HCT116 (cell line): ENCODE measurements around the gene CBX3. TPM values are rescaled to one million over a fixed set of nuclear protein-coding genes. Genes with fewer than 3 reads are reported as not detected.

Source experiments
- ATAC-seq: fragments of 200-7000 bp; cut with Tn5 transposase; 2 replicates; pipeline ENCODE4 v1.9.1; 2020; ENCODE audit warnings: mild to moderate bottlenecking, moderate library complexity
- BruUV-seq: library from RNA; stranded (reverse); fragments of 400-500 nt; replicated peaks from 2 replicates; lab custom pipeline; 2021; lab: Mats Ljungman, UMichigan
- CTCF ChIA-PET: fragments of 300-600 bp; sonication (Branson Sonifier 250); formaldehyde crosslinking; loops from one replicate; lab custom pipeline; 2021; ENCODE audit warnings: antibody characterized with exemption; lab: Charles Lee
- POLR2A ChIA-PET: fragments of 300-600, 350-600 bp; sonication (Branson Sonifier 250); formaldehyde crosslinking; loops from one replicate; lab custom pipeline; 2021; ENCODE audit warnings: antibody characterized with exemption; lab: Charles Lee
- RAD21 ChIA-PET, 2 experiments: fragments of 300-600 bp; sonication (Branson Sonifier 250); formaldehyde crosslinking; loops; one replicate each; lab custom pipeline; 2023; ENCODE audit warnings: low total read pairs in 2 of 2; ENCODE audit not compliant: uncharacterized antibody in 2 of 2, unreplicated experiment in 2 of 2, low non-redundant PET in 1 of 2; lab: Charles Lee
- DNase-seq: peaks from one replicate; pipeline ENCODE4 v3.0.0-alpha.2; 2010; ENCODE audit warnings: low read depth, low spot score
- H2AFZ ChIP-seq: fragments of 200-600 bp; shearing (Covaris generic), sonication (generic); 2 replicates; pipeline ENCODE4 v1.6.1; 2017; ENCODE audit warnings: low read depth, mixed run types, mixed read lengths, antibody characterized with exemption, low read length; ENCODE audit not compliant: poor library complexity, severe bottlenecking
- H3K27ac ChIP-seq: 2 replicates; pipeline ENCODE4 v1.5.1; 2012; ENCODE audit warnings: low read depth, low read length
- H3K27me3 ChIP-seq: fragments of 200-600 bp; sonication (generic); 2 replicates; pipeline ENCODE4 v1.6.1; 2016; ENCODE audit warnings: mixed run types, low read length, mixed read lengths; ENCODE audit not compliant: insufficient read depth
- H3K36me3 ChIP-seq, 2 experiments: fragments of 200-500 bp in 1 of 2; fragments of 200-600 bp in 1 of 2; sonication (Bioruptor generic) in 1 of 2; sonication (generic) in 1 of 2; 2 replicates each; pipeline versions ENCODE4 v1.5.1 to v1.6.1; 2014 to 2016; ENCODE audit warnings: low read length in 2 of 2, inconsistent platforms in 1 of 2, mixed read lengths in 1 of 2, mixed run types in 1 of 2; ENCODE audit not compliant: insufficient read depth in 2 of 2, control insufficient read depth in 1 of 2
- H3K4me1 ChIP-seq, 2 experiments: fragments of 200-600 bp in 1 of 2; sonication (generic) in 1 of 2; 2 replicates each; pipeline versions ENCODE4 v1.5.1 to v1.6.1; 2012 to 2017; ENCODE audit warnings: low read length in 2 of 2, inconsistent platforms in 1 of 2, mild to moderate bottlenecking in 1 of 2, mixed read lengths in 1 of 2, mixed run types in 1 of 2, moderate library complexity in 1 of 2; ENCODE audit not compliant: insufficient read depth in 2 of 2, control insufficient read depth in 1 of 2
- H3K4me2 ChIP-seq: fragments of 200-600 bp; sonication (generic); 2 replicates; pipeline ENCODE4 v1.6.1; 2017; ENCODE audit warnings: mixed run types, low read length, mixed read lengths
- H3K4me3 ChIP-seq, 2 experiments: fragments of 200-600 bp in 1 of 2; sonication (generic) in 1 of 2; replicated peaks in 1 of 2; 2 replicates each; pipeline ENCODE4 v1.5.1; 2011 to 2016; ENCODE audit warnings: low read length in 2 of 2, control low read depth in 1 of 2, low read depth in 1 of 2, mild to moderate bottlenecking in 1 of 2, mixed read lengths in 1 of 2, mixed run types in 1 of 2
- H3K79me2 ChIP-seq: fragments of 200-600 bp; sonication (generic); 2 replicates; pipeline ENCODE4 v1.6.1; 2017; ENCODE audit warnings: mild to moderate bottlenecking, mixed run types, low read length, moderate library complexity, mixed read lengths; ENCODE audit not compliant: insufficient read depth
- H3K9ac ChIP-seq: fragments of 200-600 bp; sonication (generic); 2 replicates; pipeline ENCODE4 v1.6.1; 2016; ENCODE audit warnings: low read length, mixed read lengths
- H3K9me2 ChIP-seq: fragments of 200-600 bp; sonication (generic), shearing (Covaris generic); 2 replicates; pipeline ENCODE4 v1.6.1; 2017; ENCODE audit warnings: mixed run types, mild to moderate bottlenecking, moderate library complexity; ENCODE audit not compliant: insufficient read depth
- H3K9me3 ChIP-seq, 2 experiments: fragments of 200-500 bp in 1 of 2; fragments of 200-600 bp in 1 of 2; sonication (Bioruptor generic) in 1 of 2; sonication (generic) in 1 of 2; 2 replicates each; pipeline ENCODE4 v1.6.1; 2014 to 2017; ENCODE audit warnings: low read length in 2 of 2, mixed read lengths in 2 of 2, inconsistent platforms in 1 of 2, low read depth in 1 of 2, mild to moderate bottlenecking in 1 of 2, mixed run types in 1 of 2, moderate library complexity in 1 of 2; ENCODE audit not compliant: control insufficient read depth in 1 of 2, insufficient read depth in 1 of 2
- H4K20me1 ChIP-seq: fragments of 200-600 bp; sonication (generic), shearing (Covaris generic); 2 replicates; pipeline ENCODE4 v1.6.1; 2017; ENCODE audit warnings: mixed run types, mild to moderate bottlenecking, moderate library complexity; ENCODE audit not compliant: insufficient read depth
- CEBPB ChIP-seq: IDR thresholded peaks from 2 replicates; pipeline ENCODE4 v1.6.1; 2012; ENCODE audit warnings: low read depth
- CTCF ChIP-seq, 3 experiments: fragments of 200-600 bp in 1 of 3; sonication (generic) in 1 of 3; IDR thresholded peaks in 2 of 3; conservative IDR thresholded peaks in 1 of 3; 2 replicates each; pipeline ENCODE4 v1.5.1; 2012 to 2017; ENCODE audit warnings: low read depth in 2 of 3, low read length in 2 of 3, antibody characterized with exemption in 1 of 3, borderline replicate concordance in 1 of 3, control low read depth in 1 of 3, mild to moderate bottlenecking in 1 of 3, mixed read lengths in 1 of 3, mixed run types in 1 of 3, moderate library complexity in 1 of 3; ENCODE audit not compliant: insufficient read depth in 1 of 3
- EZH2phosphoT487 ChIP-seq: fragments of 200-600 bp; IDR thresholded peaks from 2 replicates; pipeline ENCODE4 v1.6.1; 2018; ENCODE audit warnings: antibody characterized with exemption, borderline replicate concordance
- MAX ChIP-seq: IDR thresholded peaks from 2 replicates; pipeline ENCODE4 v1.6.1; 2012
- REST ChIP-seq: IDR thresholded peaks from 2 replicates; pipeline ENCODE4 v1.6.1; 2012; ENCODE audit warnings: low read depth
- TCF7L2 ChIP-seq: IDR thresholded peaks from 2 replicates; pipeline ENCODE4 v1.7.0; 2011; ENCODE audit warnings: borderline replicate concordance, inconsistent platforms; ENCODE audit not compliant: insufficient read depth, insufficient read length; ENCODE audit errors: extremely low read depth
- intact Hi-C: fragments of 100-400 bp; cut with micrococcal nuclease; formaldehyde crosslinking; loops from 2 replicates; pipeline ENCODE4 v1.10.0; 2022
- total RNA-seq: library from RNA; stranded (reverse); gene quantifications from one replicate; pipeline ENCODE4 v1.2.1, GENCODE V29; 2021; ENCODE audit not compliant: unreplicated experiment

The CBX3 gene
- total RNA-seq, 1 experiment from 2014 or later: 274 TPM

- Histone ChIP-seq H3K27me3 (no peaks in the 10 kb centered on the region), H3K4me1 (no peaks in the 10 kb centered on the region), H3K27ac (no peak overlapping the region), H3K4me2 (no peak overlapping the region), H3K36me3 (no peaks in the 10 kb centered on the region), H2AFZ (no peak overlapping the region), H3K9me3 (no peaks in the 10 kb centered on the region), H3K9ac (no peak overlapping the region), H3K79me2 (no peaks in the 10 kb centered on the region), H3K9me2 (no peaks in the 10 kb centered on the region), H4K20me1 (no peaks in the 10 kb centered on the region), H3K4me3 (no peak overlapping the region)
- ATAC-seq (no peak), DNase-seq (no peak)
- no TSS peak for BruUV-seq
- ChIA-PET POLR2A (no interaction called here), CTCF (no interaction called here), RAD21 (no interaction called here)
- intact Hi-C loops: no loop called here
- no peak for TF ChIP-seq MAX
- TF ChIP-seq CTCF (IDR thresholded peaks at IDR 0.05 in 2 of 3, conservative IDR thresholded peaks at IDR 0.05 in 1 of 3; ENCODE audit: borderline replicate concordance in 1 of 3, insufficient read depth in 1 of 3, low read depth in 2 of 3, low read length in 2 of 3): peak in 1 of 3 experiments; percentile 12; a peak in 2 of 6 replicates
- TF ChIP-seq CEBPB: no peak
These were observed 32.5 kb downstream of the CBX3 start for GRCh38 chr7:26233902-26234511.

GRCh38 chr7:26237035-26237807, 35.7 kb downstream of the CBX3 start:
- CTCF ChIA-PET: no interaction called here
- Histone ChIP-seq H3K9ac (no peak overlapping the region), H3K9me2 (no peaks in the 10 kb centered on the region), H3K4me1 (no peaks in the 10 kb centered on the region), H3K79me2 (no peaks in the 10 kb centered on the region), H2AFZ (no peak overlapping the region), H4K20me1 (no peaks in the 10 kb centered on the region), H3K9me3 (no peaks in the 10 kb centered on the region), H3K27ac (no peak overlapping the region), H3K4me2 (no peak overlapping the region), H3K36me3 (no peaks in the 10 kb centered on the region), H3K27me3 (no peaks in the 10 kb centered on the region), H3K4me3 (no peak overlapping the region)
- DNase-seq (no peak), ATAC-seq (no peak)
- intact Hi-C loops: no loop called here
- no TSS peak for BruUV-seq
- POLR2A ChIA-PET: no interaction called here
- RAD21 ChIA-PET: no interaction called here
- TF ChIP-seq REST (no peak), TCF7L2 (no peak), CTCF (IDR thresholded peaks at IDR 0.05 in 2 of 3, conservative IDR thresholded peaks at IDR 0.05 in 1 of 3; ENCODE audit: borderline replicate concordance in 1 of 3, insufficient read depth in 1 of 3, low read depth in 2 of 3, low read length in 2 of 3) (no peak), EZH2phosphoT487 (no peak)
